ENCODE data around the gene DHX15. TPM values are rescaled to one million over a fixed set of nuclear protein-coding genes. Genes with fewer than 3 reads are reported as not detected.

The DHX15 gene
- total and polyA plus RNA-seq, 2 of the 13 experiments (the other 11 are each of a cell fraction or from before 2014, with no cell fraction given), result 92.9 to 165 TPM

DNA sequence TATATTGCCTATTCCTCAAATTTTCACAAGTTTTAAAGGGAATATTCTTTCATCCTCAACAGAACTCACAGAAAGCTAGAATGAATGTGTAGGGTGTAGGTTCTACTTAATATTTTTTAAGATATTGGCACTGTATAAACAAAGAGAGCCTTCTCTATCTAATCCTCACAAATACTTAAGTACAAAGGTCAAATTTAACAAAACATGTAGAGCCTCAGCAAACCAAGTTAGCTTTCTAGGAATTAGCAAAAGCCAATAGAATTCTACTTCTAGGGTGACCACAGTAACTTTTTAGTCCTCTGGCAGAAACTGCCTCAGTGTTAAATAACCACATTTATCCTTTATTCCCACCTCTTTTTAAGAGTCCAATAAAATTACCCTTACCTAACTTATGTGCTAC is 19.3 kb downstream of the DHX15 start (continued):
- TF ChIP-seq, protein P1, sequence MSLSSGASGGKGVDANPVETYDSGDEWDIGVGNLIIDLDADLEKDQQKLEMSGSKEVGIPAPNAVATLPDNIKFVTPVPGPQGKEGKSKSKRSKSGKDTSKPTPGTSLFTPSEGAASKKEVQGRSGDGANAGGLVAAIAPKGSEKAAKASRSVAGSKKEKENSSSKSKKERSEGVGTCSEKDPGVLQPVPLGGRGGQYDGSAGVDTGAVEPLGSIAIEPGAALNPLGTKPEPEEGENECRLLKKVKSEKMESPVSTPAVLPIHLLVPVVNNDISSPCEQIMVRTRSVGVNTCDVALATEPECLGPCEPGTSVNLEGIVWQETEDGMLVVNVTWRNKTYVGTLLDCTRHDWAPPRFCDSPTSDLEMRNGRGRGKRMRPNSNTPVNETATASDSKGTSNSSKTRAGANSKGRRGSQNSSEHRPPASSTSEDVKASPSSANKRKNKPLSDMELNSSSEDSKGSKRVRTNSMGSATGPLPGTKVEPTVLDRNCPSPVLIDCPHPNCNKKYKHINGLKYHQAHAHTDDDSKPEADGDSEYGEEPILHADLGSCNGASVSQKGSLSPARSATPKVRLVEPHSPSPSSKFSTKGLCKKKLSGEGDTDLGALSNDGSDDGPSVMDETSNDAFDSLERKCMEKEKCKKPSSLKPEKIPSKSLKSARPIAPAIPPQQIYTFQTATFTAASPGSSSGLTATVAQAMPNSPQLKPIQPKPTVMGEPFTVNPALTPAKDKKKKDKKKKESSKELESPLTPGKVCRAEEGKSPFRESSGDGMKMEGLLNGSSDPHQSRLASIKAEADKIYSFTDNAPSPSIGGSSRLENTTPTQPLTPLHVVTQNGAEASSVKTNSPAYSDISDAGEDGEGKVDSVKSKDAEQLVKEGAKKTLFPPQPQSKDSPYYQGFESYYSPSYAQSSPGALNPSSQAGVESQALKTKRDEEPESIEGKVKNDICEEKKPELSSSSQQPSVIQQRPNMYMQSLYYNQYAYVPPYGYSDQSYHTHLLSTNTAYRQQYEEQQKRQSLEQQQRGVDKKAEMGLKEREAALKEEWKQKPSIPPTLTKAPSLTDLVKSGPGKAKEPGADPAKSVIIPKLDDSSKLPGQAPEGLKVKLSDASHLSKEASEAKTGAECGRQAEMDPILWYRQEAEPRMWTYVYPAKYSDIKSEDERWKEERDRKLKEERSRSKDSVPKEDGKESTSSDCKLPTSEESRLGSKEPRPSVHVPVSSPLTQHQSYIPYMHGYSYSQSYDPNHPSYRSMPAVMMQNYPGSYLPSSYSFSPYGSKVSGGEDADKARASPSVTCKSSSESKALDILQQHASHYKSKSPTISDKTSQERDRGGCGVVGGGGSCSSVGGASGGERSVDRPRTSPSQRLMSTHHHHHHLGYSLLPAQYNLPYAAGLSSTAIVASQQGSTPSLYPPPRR (CRISPR knock-in tag; IDR thresholded peaks at IDR 0.05; ENCODE audit: borderline replicate concordance), result no peak
- TF ChIP-seq, protein P2, sequence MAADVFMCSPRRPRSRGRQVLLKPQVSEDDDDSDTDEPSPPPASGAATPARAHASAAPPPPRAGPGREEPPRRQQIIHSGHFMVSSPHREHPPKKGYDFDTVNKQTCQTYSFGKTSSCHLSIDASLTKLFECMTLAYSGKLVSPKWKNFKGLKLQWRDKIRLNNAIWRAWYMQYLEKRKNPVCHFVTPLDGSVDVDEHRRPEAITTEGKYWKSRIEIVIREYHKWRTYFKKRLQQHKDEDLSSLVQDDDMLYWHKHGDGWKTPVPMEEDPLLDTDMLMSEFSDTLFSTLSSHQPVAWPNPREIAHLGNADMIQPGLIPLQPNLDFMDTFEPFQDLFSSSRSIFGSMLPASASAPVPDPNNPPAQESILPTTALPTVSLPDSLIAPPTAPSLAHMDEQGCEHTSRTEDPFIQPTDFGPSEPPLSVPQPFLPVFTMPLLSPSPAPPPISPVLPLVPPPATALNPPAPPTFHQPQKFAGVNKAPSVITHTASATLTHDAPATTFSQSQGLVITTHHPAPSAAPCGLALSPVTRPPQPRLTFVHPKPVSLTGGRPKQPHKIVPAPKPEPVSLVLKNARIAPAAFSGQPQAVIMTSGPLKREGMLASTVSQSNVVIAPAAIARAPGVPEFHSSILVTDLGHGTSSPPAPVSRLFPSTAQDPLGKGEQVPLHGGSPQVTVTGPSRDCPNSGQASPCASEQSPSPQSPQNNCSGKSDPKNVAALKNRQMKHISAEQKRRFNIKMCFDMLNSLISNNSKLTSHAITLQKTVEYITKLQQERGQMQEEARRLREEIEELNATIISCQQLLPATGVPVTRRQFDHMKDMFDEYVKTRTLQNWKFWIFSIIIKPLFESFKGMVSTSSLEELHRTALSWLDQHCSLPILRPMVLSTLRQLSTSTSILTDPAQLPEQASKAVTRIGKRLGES (CRISPR knock-in tag; IDR thresholded peaks at IDR 0.05; ENCODE audit: borderline replicate concordance), result no peak
- TF ChIP-seq, protein P3, sequence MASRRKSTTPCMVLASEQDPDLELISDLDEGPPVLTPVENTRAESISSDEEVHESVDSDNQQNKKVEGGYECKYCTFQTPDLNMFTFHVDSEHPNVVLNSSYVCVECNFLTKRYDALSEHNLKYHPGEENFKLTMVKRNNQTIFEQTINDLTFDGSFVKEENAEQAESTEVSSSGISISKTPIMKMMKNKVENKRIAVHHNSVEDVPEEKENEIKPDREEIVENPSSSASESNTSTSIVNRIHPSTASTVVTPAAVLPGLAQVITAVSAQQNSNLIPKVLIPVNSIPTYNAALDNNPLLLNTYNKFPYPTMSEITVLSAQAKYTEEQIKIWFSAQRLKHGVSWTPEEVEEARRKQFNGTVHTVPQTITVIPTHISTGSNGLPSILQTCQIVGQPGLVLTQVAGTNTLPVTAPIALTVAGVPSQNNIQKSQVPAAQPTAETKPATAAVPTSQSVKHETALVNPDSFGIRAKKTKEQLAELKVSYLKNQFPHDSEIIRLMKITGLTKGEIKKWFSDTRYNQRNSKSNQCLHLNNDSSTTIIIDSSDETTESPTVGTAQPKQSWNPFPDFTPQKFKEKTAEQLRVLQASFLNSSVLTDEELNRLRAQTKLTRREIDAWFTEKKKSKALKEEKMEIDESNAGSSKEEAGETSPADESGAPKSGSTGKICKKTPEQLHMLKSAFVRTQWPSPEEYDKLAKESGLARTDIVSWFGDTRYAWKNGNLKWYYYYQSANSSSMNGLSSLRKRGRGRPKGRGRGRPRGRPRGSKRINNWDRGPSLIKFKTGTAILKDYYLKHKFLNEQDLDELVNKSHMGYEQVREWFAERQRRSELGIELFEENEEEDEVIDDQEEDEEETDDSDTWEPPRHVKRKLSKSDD (CRISPR knock-in tag; IDR thresholded peaks at IDR 0.05; ENCODE audit: low read depth), result no peak
- peak; percentile 100 for TF ChIP-seq BCL6 (CRISPR knock-in tag; IDR thresholded peaks at IDR 0.05)
- TF ChIP-seq NFE2L1 (CRISPR knock-in tag; IDR thresholded peaks at IDR 0.05; ENCODE audit: borderline replicate concordance), result no peak

All from HepG2 (cell line).